ENCODE measurements around the gene PHACTR4.
A peak's percentile ranks its signal among the peaks of the same experiment; 100 is the strongest.
"Not testable (repeated sequence)": the region's sequence is repeated elsewhere in the genome, so short reads cannot be mapped to it uniquely, and the experiment has no call there.

Gene PHACTR4

DNA sequence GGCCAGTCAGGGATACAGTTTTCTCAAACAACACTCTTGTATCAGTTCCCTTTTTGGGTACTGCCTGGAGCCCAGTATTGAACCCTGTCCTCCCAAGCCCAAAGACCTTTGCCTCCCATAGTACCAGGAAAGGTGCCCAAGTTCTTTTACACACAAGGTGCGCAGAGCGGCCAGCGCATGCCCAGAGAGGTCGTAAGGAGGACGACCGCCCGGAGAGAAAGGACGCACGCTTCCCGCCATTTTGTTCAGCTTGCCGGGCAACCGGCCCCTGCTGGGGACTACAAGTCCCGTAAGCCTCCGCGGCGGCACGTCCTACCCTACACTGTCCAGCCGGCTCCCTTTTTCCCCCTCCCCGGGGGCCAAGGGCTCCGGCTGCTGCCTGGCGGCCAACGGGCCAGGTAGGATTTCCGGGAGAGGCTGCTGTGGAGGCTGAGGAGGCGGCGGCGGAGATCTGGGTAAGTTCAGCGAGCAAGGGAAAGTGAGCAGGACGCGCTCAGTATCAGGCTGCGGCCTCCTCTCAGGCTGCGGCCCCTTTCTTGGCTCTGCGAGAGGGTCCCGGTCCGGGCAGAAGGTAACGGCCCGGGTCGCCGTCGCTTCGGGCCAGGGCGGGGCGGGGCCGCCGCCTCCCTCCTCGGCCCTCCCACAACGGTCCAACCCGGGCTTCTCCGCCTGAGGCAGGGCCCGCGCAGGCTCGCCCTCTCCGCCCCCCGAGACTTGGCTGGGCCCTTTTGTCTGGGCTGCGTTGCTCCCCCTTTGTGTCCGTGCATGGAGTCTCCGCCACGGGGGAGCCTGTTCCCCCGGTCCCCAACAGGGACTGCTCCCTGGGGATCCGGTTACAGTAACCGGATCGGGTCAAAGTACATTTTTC is at the start of gene PHACTR4:
Gene PHACTR4, plus strand, starts transcription at position 370 of the 868 bp plus-strand sequence. CDS start 37,708 bp downstream, outside the sequence.
- peak; percentile 82 to 94 for DNase-seq (ENCODE audit: low read depth in 1 of 2, low spot score in 1 of 2)
- TF ChIP-seq JUND (IDR thresholded peaks at IDR 0.05; ENCODE audit: low read depth): no peak
- in situ Hi-C loops (cut with HindIII; ENCODE audit: low pct_unique_long_range_greater_than_20kb, low sequenced_read_pairs): no loop called here

- DNase-seq (ENCODE audit: low read depth in 1 of 2, low spot score in 1 of 2): no peak
- in situ Hi-C loops (cut with HindIII; ENCODE audit: low pct_unique_long_range_greater_than_20kb, low sequenced_read_pairs): no loop called here
- no peak for TF ChIP-seq JUND (IDR thresholded peaks at IDR 0.05; ENCODE audit: low read depth)
Observed at GRCh38 chr1:28322194-28322593, 47.3 kb upstream of the PHACTR4 start.

- TF ChIP-seq JUND (IDR thresholded peaks at IDR 0.05; ENCODE audit: low read depth): no peak
- DNase-seq (ENCODE audit: low read depth in 1 of 2, low spot score in 1 of 2): no peak
- in situ Hi-C loops (cut with HindIII; ENCODE audit: low pct_unique_long_range_greater_than_20kb, low sequenced_read_pairs): no loop called here
Observed at GRCh38 chr1:28323720-28324119, 45.8 kb upstream of the PHACTR4 start.

- DNase-seq (ENCODE audit: low read depth in 1 of 2, low spot score in 1 of 2): no peak
- no peak for TF ChIP-seq JUND (IDR thresholded peaks at IDR 0.05; ENCODE audit: low read depth)
- in situ Hi-C loops (cut with HindIII; ENCODE audit: low pct_unique_long_range_greater_than_20kb, low sequenced_read_pairs): no loop called here
Observed at GRCh38 chr1:28326515-28326914, 43.0 kb upstream of the PHACTR4 start.

- no peak for TF ChIP-seq JUND (IDR thresholded peaks at IDR 0.05; ENCODE audit: low read depth)
- in situ Hi-C loops (cut with HindIII; ENCODE audit: low pct_unique_long_range_greater_than_20kb, low sequenced_read_pairs): no loop called here
- no peak for DNase-seq (ENCODE audit: low read depth in 1 of 2, low spot score in 1 of 2)
Observed at GRCh38 chr1:28326984-28327383, 42.6 kb upstream of the PHACTR4 start.

DNA sequence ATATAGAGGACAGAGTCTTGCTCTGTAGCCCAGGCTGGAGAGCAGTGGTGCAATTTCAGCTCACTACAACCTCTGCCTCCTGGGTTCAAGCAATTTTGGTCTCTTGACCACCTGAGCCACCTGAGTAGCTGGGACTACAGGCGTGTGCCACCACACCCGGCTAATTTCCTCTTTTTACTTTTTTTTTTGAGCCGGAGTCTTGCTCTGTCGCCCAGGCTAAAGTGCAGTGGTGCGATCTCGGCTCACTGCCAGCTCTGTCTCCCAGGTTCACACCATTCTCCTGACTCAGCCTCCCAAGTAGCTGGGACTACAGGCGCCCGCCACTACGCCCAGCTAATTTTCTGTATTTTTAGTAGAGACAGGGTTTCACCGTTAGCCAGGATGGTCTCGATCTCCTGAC is 42.1 kb upstream of the PHACTR4 start:
- DNase-seq (ENCODE audit: low read depth in 1 of 2, low spot score in 1 of 2); in situ Hi-C loops (cut with HindIII; ENCODE audit: low pct_unique_long_range_greater_than_20kb, low sequenced_read_pairs): not testable (repeated sequence)

DNA sequence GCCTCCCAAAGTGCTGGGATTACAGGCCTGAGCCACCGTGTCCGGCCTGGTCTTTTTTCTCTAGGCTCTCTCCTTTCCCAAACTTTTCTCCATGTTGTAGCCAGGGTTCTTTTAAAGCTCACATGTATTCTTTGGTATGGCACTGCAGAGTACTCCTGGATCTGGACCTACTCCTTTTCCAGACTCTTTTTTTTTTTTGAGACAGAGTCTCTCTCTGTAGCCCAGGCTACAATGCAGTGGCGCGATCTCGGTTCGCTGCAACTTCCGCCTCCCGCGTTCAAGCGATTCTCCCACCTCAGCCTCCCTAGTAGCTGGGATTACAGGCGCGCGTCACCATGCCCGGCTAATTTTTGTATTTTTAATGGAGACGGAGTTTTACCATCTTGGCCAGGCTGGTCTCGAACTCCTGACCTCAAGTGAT is 41.3 kb upstream of the PHACTR4 start:
- DNase-seq (ENCODE audit: low read depth in 1 of 2, low spot score in 1 of 2): no peak
- in situ Hi-C loops (cut with HindIII; ENCODE audit: low pct_unique_long_range_greater_than_20kb, low sequenced_read_pairs): no loop called here
- no peak for TF ChIP-seq JUND (IDR thresholded peaks at IDR 0.05; ENCODE audit: low read depth)

- TF ChIP-seq JUND (IDR thresholded peaks at IDR 0.05; ENCODE audit: low read depth): no peak
- no peak for DNase-seq (ENCODE audit: low read depth in 1 of 2, low spot score in 1 of 2)
- in situ Hi-C loops (cut with HindIII; ENCODE audit: low pct_unique_long_range_greater_than_20kb, low sequenced_read_pairs): no loop called here
Observed at GRCh38 chr1:28329395-28330153, 40.0 kb upstream of the PHACTR4 start.

DNA sequence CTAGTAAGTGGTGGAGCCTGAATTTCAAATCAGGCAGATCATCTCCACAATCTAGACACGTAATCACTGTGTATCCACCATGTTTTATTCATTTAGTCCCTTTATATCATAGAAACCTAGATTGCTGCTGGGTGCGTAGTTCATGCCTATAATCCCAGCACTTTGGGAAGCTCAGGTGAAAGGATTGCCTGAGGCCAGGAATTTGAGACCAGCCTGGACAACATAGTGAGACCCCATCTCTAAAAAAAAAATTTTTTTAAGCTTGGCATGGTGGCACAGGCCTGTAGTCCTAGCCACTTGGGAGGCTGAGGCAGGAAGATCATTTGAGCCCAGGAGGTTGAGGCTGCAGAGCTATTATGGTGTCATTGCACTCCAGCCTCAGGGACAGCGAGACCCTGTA is 30.6 kb upstream of the PHACTR4 start:
- no peak for DNase-seq (ENCODE audit: low read depth in 1 of 2, low spot score in 1 of 2)
- in situ Hi-C loops (cut with HindIII; ENCODE audit: low pct_unique_long_range_greater_than_20kb, low sequenced_read_pairs): no loop called here
- no peak for TF ChIP-seq JUND (IDR thresholded peaks at IDR 0.05; ENCODE audit: low read depth)

GRCh38 chr1:28339551-28339950 is 30.0 kb upstream of the PHACTR4 start:
- DNase-seq (ENCODE audit: low read depth in 1 of 2, low spot score in 1 of 2): no peak
- no peak for TF ChIP-seq JUND (IDR thresholded peaks at IDR 0.05; ENCODE audit: low read depth)
- in situ Hi-C loops (cut with HindIII; ENCODE audit: low pct_unique_long_range_greater_than_20kb, low sequenced_read_pairs): no loop called here

GRCh38 chr1:28340221-28340974 is 29.1 kb upstream of the PHACTR4 start:
- DNase-seq (ENCODE audit: low read depth in 1 of 2, low spot score in 1 of 2): peak in 1 of 2 experiments; percentile 50
- TF ChIP-seq JUND (IDR thresholded peaks at IDR 0.05; ENCODE audit: low read depth): no peak
- in situ Hi-C loops (cut with HindIII; ENCODE audit: low pct_unique_long_range_greater_than_20kb, low sequenced_read_pairs): no loop called here

GRCh38 chr1:28341591-28341990 is 27.9 kb upstream of the PHACTR4 start:
- DNase-seq (ENCODE audit: low read depth in 1 of 2, low spot score in 1 of 2): no peak
- TF ChIP-seq JUND (IDR thresholded peaks at IDR 0.05; ENCODE audit: low read depth): no peak

More at GRCh38 chr1:28341591-28341990, 27.9 kb upstream of the PHACTR4 start:
- in situ Hi-C loops (cut with HindIII; ENCODE audit: low pct_unique_long_range_greater_than_20kb, low sequenced_read_pairs): no loop called here
